Small intestine (tissue), 7 donors: Measurements from ENCODE around the gene SERINC5. TPM values are rescaled to one million over a fixed set of nuclear protein-coding genes. Genes with fewer than 3 reads are reported as not detected.
A peak's percentile ranks its signal among the peaks of the same experiment; 100 is the strongest.
"Not testable (repeated sequence)": the region's sequence is repeated elsewhere in the genome, so short reads cannot be mapped to it uniquely, and the experiment has no call there.

ENCODE experiments used
- DNase-seq, 2 donors: peaks; one replicate each; pipeline versions ENCODE4 v3.0.0 to v3.0.0-alpha.2; 2013
- FAIRE-seq: peaks from 2 replicates; lab custom pipeline; 2012; peaks lifted over from hg19 to GRCh38; lab: Jason Lieb, UNC
- H3K27ac ChIP-seq, 3 donors: one replicate each; pipeline ENCODE4 v1.5.1; 2013; ENCODE audit warnings: low read length in 2 of 3, mild to moderate bottlenecking in 2 of 3, control low read depth in 1 of 3, inconsistent platforms in 1 of 3, low read depth in 1 of 3, moderate library complexity in 1 of 3
- H3K27me3 ChIP-seq, 3 donors: one replicate each; pipeline ENCODE4 v1.6.1; 2013; ENCODE audit warnings: low read length in 3 of 3, inconsistent platforms in 1 of 3; ENCODE audit not compliant: control insufficient read depth in 3 of 3, insufficient read depth in 3 of 3
- H3K36me3 ChIP-seq, 3 donors: one replicate each; pipeline ENCODE4 v1.6.1; 2013; ENCODE audit warnings: low read length in 3 of 3, inconsistent platforms in 1 of 3, low read depth in 1 of 3, mild to moderate bottlenecking in 1 of 3, moderate library complexity in 1 of 3; ENCODE audit not compliant: control insufficient read depth in 3 of 3, insufficient read depth in 2 of 3
- H3K4me1 ChIP-seq, 3 donors: one replicate each; pipeline ENCODE4 v1.6.1; 2013; ENCODE audit warnings: low read length in 2 of 3, inconsistent platforms in 1 of 3, low read depth in 1 of 3, mild to moderate bottlenecking in 1 of 3, moderate library complexity in 1 of 3; ENCODE audit not compliant: control insufficient read depth in 3 of 3, insufficient read depth in 2 of 3
- H3K4me3 ChIP-seq, 3 donors: one replicate each; pipeline ENCODE4 v1.5.1; 2013; ENCODE audit warnings: low read length in 3 of 3, control low read depth in 1 of 3, inconsistent platforms in 1 of 3, low read depth in 1 of 3, mild to moderate bottlenecking in 1 of 3, moderate library complexity in 1 of 3
- H3K9me3 ChIP-seq, 2 donors: one replicate each; pipeline ENCODE4 v1.6.1; 2013; ENCODE audit warnings: low read depth in 1 of 2, low read length in 1 of 2; ENCODE audit not compliant: control insufficient read depth in 2 of 2, insufficient read depth in 1 of 2
- WGBS, 3 donors: extraction: QIAGEN DNeasy Blood & Tissue Kit; methylation state at CpG; one replicate each; pipeline ENCODE4 v1.1.7; 2013; 5-methylcytosine and 5-hydroxymethylcytosine counted together
- polyA plus RNA-seq, 4 donors: library from polyadenylated mRNA; stranded (reverse) in 3 of 4; unstranded in 1 of 4; fragments of 200-250 nt in 3 of 4; fragments of 120-200 nt in 1 of 4; gene quantifications; one replicate each; pipeline versions ENCODE4 v1.2.1 to v1.2.3, GENCODE V29; 2013
- donor health status: healthy with polysubstance abuse.
- donor health status: control.
- donor health status: control.
- donor health status: Bipolar disorder and iron deficiency.
- donor health status: healthy.

The SERINC5 gene
- polyA plus RNA-seq, 4 donors: 1.9 to 62.9 (median 7.6) TPM

DNA sequence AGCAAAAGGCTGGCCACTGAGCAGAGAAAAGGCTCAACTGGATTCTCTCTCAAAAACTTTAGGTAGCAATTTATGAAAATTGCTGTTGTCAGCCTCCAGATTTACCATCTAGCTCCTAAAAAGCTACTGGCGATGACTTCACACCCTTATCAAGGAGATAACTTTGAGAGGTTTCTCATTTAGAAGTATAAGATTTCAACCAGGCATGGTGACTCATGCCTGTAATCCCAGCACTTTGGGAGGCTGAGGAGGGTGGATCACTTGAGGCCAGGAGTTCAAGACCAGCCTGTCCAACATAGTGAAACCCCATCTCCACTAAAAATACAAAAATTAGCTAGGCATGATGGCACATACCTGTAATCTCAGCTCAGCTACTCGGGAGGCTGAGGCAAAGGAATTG, 14.7 kb upstream of the SERINC5 start:
- H3K36me3 ChIP-seq, H3K4me3 ChIP-seq, DNase-seq, H3K9me3 ChIP-seq, H3K4me1 ChIP-seq, H3K27ac ChIP-seq, FAIRE-seq, H3K27me3 ChIP-seq: not testable (repeated sequence)
- 80 to 95% (median 82%) methylated on average over 2 of the region's 2 CpGs for WGBS, 3 donors

DNA sequence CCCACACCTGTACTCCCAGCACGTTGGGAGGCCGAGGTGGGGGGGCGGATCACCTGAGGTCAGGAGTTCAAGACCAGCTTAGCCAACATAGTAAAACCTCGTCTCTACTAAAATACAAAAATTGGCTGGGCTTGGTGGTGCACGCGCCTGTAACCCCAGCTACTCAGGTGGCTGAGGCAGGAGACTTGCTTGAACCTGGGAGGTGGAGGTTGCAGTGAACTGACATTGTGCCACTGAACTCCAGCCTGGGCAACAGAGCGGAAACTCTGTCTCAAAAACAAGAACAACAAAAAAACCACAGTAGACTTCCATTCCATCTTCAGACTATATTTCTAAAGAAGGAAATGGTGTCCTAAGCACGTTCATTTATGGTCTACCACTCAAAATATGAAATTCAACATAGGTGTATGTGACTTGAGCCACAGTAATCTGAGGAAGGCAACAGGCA, 14.2 kb upstream of the SERINC5 start:
- DNase-seq: no peak

DNA sequence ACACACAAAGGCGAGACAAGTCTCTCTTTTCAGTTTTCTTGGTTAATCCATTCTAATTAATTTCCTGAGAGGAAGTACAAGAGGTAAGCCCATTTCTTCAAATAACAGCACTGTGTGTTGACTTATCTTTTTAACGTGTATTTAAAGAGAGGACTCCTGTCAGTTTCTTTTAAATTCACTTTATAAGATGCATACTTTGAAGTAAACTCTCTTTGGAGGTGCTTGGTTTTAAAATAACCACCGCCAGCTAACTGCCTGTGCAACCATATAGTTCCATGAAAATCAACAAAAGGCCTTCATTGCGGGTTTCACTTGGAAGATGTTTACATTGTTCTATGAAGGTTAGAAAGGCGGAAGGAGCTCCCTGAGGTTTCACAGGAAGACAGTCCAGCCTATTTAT, 13.1 kb upstream of the SERINC5 start:
- no peaks in the 10 kb centered on the region for H3K4me1 ChIP-seq
- H3K36me3 ChIP-seq: no peaks in the 10 kb centered on the region
- H3K27me3 ChIP-seq: no peaks in the 10 kb centered on the region
- no peak overlapping the region for H3K4me3 ChIP-seq
- 52 to 73% (median 62%) methylated on average over 5 of the region's 5 CpGs for WGBS, 3 donors
- H3K9me3 ChIP-seq: no peaks in the 10 kb centered on the region
- no peak for DNase-seq
- FAIRE-seq: no peak
- H3K27ac ChIP-seq: peak overlapping the region in 1 of 3 donors; percentile 12

More for the DNA sequence above, 14.2 kb upstream of the SERINC5 start:
- Histone ChIP-seq H3K27me3 (no peaks in the 10 kb centered on the region), H3K4me1 (no peaks in the 10 kb centered on the region), H3K9me3 (no peaks in the 10 kb centered on the region), H3K4me3 (no peak overlapping the region), H3K27ac (no peak overlapping the region), H3K36me3 (no peaks in the 10 kb centered on the region)
- 76 to 88% (median 85%) methylated on average over 8 of the region's 8 CpGs for WGBS, 3 donors
- FAIRE-seq: no peak

DNA sequence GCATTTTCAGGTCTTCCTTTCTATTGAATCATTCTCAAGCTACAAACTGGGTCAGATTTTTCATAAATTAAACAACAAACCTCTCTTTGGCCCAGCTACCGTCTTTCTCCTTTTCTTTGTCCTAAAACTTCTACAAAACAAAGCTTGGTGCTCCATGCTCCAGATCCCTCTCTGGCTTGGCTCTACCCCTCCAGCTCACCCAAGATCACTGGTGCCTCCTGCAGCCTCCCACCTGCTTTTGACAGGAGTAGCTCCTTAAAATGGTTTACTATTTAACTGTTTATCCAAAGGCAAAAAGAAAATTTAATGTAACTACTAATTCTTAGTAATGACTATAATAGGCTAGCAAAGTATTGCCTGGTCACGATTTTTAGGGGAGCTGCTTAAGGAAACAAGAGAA, 10.7 kb upstream of the SERINC5 start:
- Histone ChIP-seq H3K9me3 (no peaks in the 10 kb centered on the region), H3K36me3 (no peaks in the 10 kb centered on the region), H3K27ac (no peak overlapping the region), H3K27me3 (no peaks in the 10 kb centered on the region), H3K4me1 (no peaks in the 10 kb centered on the region), H3K4me3 (no peak overlapping the region)
- no peak for DNase-seq
- WGBS, 3 donors: 75 to 91% (median 79%) methylated on average over 2 of the region's 2 CpGs
- FAIRE-seq: no peak

DNA sequence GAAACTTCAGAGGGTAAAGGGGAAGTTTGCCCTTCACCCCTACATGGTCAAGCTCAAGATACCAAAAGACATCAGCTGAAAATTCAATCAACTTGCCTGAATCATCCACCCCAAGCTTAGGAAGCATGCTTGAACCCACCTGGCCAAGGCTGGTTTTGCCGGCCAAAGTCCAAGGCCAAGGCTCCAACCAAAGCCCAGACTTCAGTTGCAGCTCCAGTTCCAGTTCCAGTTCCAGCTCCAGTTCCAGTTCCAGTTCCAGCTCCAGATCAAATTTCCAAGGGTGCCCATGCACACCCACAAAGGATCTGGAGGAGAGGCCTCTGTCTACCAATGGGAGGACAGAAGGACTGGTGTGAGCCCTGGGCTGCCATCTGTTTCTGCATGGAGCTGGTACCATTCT, 4.6 kb upstream of the SERINC5 start:
- no peak overlapping the region for H3K27ac ChIP-seq
- H3K27me3 ChIP-seq: no peaks in the 10 kb centered on the region
- no peak overlapping the region for H3K4me3 ChIP-seq
- DNase-seq: peak in 1 of 2 donors; percentile 29
- no peak for FAIRE-seq
- WGBS, 3 donors: 78 to 92% (median 89%) methylated on average over 1 of the region's 1 CpG
- peaks cover 0 to 10% (median 0%) of the 10 kb centered on the region in 3 donors for H3K4me1 ChIP-seq
- H3K9me3 ChIP-seq: no peaks in the 10 kb centered on the region
- H3K36me3 ChIP-seq: no peaks in the 10 kb centered on the region

DNA sequence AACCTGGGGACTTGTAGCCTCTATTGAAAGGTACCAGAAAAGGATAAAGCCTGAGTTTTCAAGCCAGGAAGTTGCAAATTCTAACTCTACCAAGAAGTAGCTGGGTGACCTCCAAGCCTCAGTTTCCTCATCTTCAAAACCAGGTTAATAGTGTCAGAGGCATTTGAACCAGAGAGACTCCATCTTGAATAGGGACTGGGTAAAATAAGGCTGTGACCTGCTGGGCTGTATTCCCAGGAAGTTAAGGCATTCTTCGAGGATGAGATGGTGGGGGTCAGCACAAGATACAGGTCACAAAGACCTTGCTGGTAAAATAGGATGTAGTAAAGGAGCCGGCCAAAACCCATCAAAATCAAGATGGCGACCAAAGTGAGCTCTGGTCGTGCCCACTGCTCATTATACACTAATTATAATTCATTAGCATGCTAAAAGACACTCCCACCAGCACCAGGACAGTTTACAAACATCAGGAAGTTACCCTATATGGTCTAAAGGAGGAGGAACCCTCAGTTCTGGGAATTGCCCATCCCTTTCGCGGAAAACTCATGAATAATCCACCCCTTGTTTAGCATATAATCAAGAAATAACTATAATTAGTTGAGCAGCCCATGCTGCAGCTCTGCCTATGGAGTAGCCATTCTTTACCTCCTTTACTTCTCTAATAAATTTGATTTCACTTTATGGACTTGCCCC, 3.8 kb upstream of the SERINC5 start:
- no peak overlapping the region for H3K27ac ChIP-seq
- no peak overlapping the region for H3K4me3 ChIP-seq
- FAIRE-seq: no peak
- WGBS, 3 donors: 97 to 98% (median 98%) methylated on average over 6 of the region's 6 CpGs
- peaks cover 0 to 10% (median 0%) of the 10 kb centered on the region in 3 donors for H3K4me1 ChIP-seq
- DNase-seq: no peak
- H3K9me3 ChIP-seq: no peaks in the 10 kb centered on the region
- H3K36me3 ChIP-seq: no peaks in the 10 kb centered on the region
- no peaks in the 10 kb centered on the region for H3K27me3 ChIP-seq

DNA sequence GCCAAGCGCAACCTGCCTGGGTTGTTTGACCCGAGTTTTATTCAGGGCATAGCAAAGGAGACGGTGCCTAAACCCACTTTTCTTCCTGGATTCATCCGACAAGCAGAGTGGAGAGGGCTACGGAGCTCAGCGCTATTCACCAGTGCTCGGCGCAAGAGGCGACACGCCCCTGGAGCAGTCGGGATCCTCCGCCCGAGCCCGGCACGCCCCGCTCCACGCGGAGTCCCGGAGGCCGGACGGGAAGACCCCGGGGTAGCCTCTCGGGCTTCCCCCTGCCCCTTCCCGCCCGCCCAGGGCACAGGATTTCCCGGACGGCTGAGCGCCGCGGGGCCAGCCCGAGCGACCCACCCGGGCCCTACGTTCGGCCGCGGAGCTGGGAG, 427 bp downstream of the SERINC5 start:
- Histone ChIP-seq H3K4me3 (peak overlapping the region; percentile 68 to 87 (median 86)), H3K36me3 (peaks cover 0 to 2% (median 0%) of the 10 kb centered on the region in 3 donors), H3K4me1 (peaks cover 12 to 44% (median 20%) of the 10 kb centered on the region in 3 donors), H3K27me3 (no peaks in the 10 kb centered on the region), H3K27ac (peak overlapping the region; percentile 94 to 97 (median 97)), H3K9me3 (no peaks in the 10 kb centered on the region)
- WGBS, 3 donors: 0% methylated on average over 32 to 37 of the region's 37 CpGs
- DNase-seq: peak in 1 of 2 donors; percentile 78
- FAIRE-seq: no peak

DNA sequence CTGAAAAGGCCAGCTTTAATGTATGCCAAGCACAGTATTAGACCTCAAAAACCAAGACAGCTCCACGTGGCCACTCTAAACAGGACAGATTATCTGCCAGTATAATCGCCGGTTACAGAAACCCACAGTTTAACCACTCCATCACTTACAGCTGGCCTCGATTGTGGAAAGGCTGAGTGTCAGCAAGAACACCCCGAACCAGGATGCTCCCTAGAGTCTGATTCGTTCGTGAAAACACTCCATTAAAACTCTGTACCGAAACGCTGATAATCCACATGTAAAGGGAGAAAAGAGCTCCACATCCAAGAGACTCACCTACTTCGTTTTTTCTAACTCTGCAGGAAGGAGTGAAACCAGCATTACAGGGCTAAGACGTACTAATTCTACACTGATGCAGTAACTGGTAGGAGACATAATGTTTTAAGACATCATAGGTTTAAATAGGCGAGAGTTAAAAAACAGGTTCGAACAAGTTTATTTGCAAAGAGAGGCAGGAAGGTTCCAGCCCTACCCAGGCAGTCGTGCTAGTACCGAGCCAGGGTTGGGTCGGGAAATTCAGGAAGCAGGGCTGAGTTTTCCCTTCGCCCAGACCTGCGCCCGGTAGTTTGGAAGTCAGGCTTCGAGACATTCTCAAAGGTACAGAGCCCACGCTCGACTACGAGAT, 949 bp downstream of the SERINC5 start:
- FAIRE-seq (no peak), DNase-seq (peak in 1 of 2 donors; percentile 45)
- no peaks in the 10 kb centered on the region for H3K9me3 ChIP-seq
- 1% methylated on average over 23 of the region's 23 CpGs for WGBS, 3 donors
- H3K4me1 ChIP-seq: peaks cover 12 to 44% (median 20%) of the 10 kb centered on the region in 3 donors
- H3K4me3 ChIP-seq: peak overlapping the region; percentile 68 to 87 (median 86)
- peaks cover 0 to 2% (median 0%) of the 10 kb centered on the region in 3 donors for H3K36me3 ChIP-seq
- H3K27me3 ChIP-seq: no peaks in the 10 kb centered on the region
- H3K27ac ChIP-seq: peak overlapping the region; percentile 94 to 97 (median 97)
